ENCODE measurements around the gene AGAP1. TPM values are rescaled to one million over a fixed set of nuclear protein-coding genes. Genes with fewer than 3 reads are reported as not detected.

The AGAP1 gene
- total RNA-seq, 1 experiment from 2014 or later: 25.8 TPM

DNA sequence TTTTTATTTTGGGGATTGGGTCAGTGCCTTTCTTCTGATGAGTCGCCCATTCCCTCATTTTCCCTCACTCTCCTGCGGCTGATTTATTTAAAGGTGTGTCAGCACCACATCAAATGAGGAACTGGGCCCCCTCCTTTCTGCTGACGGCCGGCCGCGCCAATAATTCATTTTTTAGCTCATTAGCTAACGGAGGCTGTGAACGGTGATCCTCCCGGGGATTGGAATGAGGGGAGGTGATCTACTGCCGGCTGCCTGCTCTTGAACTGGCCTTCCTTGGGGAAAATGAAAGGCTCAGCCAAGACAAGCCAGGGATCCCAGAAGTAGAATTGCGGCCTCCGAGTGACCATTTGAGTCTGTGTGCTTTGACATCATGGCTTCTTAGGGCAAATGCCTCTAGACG lies 620.1 kb downstream of the AGAP1 start:
- H3K4me1 ChIP-seq (ENCODE audit: insufficient read depth, low read length): peaks cover 3% of the 10 kb centered on the region; the same call in 1 of the 2 replicates
- Mint-ChIP-seq H3K9me3 (no peaks in the 10 kb centered on the region; a peak in 1 of 5 replicates), H3K4me3 (no peak overlapping the region), H3K27me3 (ENCODE audit: low read depth) (peaks cover 46% of the 10 kb centered on the region), H3K36me3 (ENCODE audit: insufficient read depth in 1 of 3, low read depth in 3 of 3) (peaks cover 0 to 3% (median 0%) of the 10 kb centered on the region in 3 experiments; a peak in 3 of 7 replicates), H3K27ac (no peak overlapping the region), H3K4me1 (peaks cover 16 to 19% of the 10 kb centered on the region in 2 experiments)
- no peaks in the 10 kb centered on the region for H3K79me2 ChIP-seq (ENCODE audit: insufficient read depth, low read length)
- H3K27me3 ChIP-seq (ENCODE audit: insufficient read depth, low read length): no peaks in the 10 kb centered on the region
- H2BK20ac ChIP-seq (ENCODE audit: low read depth, low read length, poor library complexity, severe bottlenecking): no peak overlapping the region
- no peak overlapping the region for H3K18ac ChIP-seq (ENCODE audit: insufficient read length, low read depth, low read length)
- no peak overlapping the region for H2AFZ ChIP-seq (ENCODE audit: low read length)
- H4K91ac ChIP-seq (ENCODE audit: insufficient read length, low read depth, low read length): no peak overlapping the region
- H3K23me2 ChIP-seq (ENCODE audit: insufficient read length, low read depth, low read length, poor library complexity, severe bottlenecking): no peaks in the 10 kb centered on the region
- H3K4ac ChIP-seq (ENCODE audit: low read depth, low read length): no peak overlapping the region
- no peaks in the 10 kb centered on the region for H4K20me1 ChIP-seq (ENCODE audit: control insufficient read depth, insufficient read depth, insufficient read length)
- H3T11ph ChIP-seq (ENCODE audit: low read length): no peak overlapping the region
- no peak overlapping the region for H2BK120ac ChIP-seq (ENCODE audit: low read depth, low read length, poor library complexity, severe bottlenecking)
- WGBS (ENCODE audit: extremely low coverage, insufficient read length, low lambda C conversion rate): no CpG with 5 or more reads among the region's 13 CpGs
- H2BK15ac ChIP-seq (ENCODE audit: low read depth, low read length): no peak overlapping the region
- no peak overlapping the region for H3K23ac ChIP-seq (ENCODE audit: insufficient read length, low read depth, low read length)
- no peaks in the 10 kb centered on the region for H3K9me3 ChIP-seq (ENCODE audit: control insufficient read depth, low read depth, low read length)
- no peak overlapping the region for H3K56ac ChIP-seq (ENCODE audit: insufficient read length, low read depth, low read length)
- no peak overlapping the region for H4K5ac ChIP-seq (ENCODE audit: insufficient read length, low read depth, low read length)
- no peak overlapping the region; the same call in 1 of the 2 replicates for H3K14ac ChIP-seq (ENCODE audit: insufficient read depth, low read length)
- H2BK12ac ChIP-seq (ENCODE audit: insufficient read length, low read depth, low read length): no peak overlapping the region
- no peak overlapping the region for H3K27ac ChIP-seq (ENCODE audit: insufficient read length, low read depth, low read length)
- no peak overlapping the region for H3K4me2 ChIP-seq (ENCODE audit: insufficient read depth, insufficient read length, low read length)
- no peak overlapping the region for H2BK5ac ChIP-seq (ENCODE audit: insufficient read length, low read length)
- no peak overlapping the region for H2AK5ac ChIP-seq (ENCODE audit: insufficient read length, low read length)
- TF ChIP-seq, protein P1, sequence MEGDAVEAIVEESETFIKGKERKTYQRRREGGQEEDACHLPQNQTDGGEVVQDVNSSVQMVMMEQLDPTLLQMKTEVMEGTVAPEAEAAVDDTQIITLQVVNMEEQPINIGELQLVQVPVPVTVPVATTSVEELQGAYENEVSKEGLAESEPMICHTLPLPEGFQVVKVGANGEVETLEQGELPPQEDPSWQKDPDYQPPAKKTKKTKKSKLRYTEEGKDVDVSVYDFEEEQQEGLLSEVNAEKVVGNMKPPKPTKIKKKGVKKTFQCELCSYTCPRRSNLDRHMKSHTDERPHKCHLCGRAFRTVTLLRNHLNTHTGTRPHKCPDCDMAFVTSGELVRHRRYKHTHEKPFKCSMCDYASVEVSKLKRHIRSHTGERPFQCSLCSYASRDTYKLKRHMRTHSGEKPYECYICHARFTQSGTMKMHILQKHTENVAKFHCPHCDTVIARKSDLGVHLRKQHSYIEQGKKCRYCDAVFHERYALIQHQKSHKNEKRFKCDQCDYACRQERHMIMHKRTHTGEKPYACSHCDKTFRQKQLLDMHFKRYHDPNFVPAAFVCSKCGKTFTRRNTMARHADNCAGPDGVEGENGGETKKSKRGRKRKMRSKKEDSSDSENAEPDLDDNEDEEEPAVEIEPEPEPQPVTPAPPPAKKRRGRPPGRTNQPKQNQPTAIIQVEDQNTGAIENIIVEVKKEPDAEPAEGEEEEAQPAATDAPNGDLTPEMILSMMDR (conservative IDR thresholded peaks at IDR 0.05): no peak
- DNase-seq: no peak
- no peaks in the 10 kb centered on the region for H3K79me1 ChIP-seq (ENCODE audit: insufficient read depth, low read depth, low read length, poor library complexity, severe bottlenecking)
- no peak overlapping the region for H4K8ac ChIP-seq (replicated peaks; ENCODE audit: insufficient read length, low read depth, low read length)
- no peak overlapping the region for H3K9ac ChIP-seq (ENCODE audit: extremely low read depth, insufficient read length, low read length)

All from H9 (cell line).